Measurements from ENCODE around the gene EMILIN2.

The EMILIN2 gene

DNA sequence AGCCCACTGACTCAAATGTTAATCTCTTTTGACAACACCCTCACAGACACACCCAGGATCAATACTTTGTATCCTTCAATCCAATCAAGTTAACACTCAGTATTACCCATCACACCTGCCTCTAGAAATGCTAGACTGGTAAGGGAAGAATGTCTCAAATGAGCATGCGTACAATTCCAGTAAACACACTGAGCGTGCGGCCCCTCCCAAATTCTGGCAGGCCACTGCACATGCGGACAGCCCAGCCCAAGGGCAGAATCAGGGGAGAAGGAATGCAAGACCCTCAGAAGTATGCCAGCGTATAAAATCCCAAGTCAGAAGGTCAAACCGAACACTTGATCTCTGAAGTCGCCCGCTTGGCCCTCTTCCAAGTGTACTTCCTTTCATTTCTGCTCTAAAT is 7.6 kb upstream of the EMILIN2 start:
- DNase-seq = no peak
- no peaks in the 10 kb centered on the region for H3K27me3 ChIP-seq
- TF ChIP-seq, protein P1, sequence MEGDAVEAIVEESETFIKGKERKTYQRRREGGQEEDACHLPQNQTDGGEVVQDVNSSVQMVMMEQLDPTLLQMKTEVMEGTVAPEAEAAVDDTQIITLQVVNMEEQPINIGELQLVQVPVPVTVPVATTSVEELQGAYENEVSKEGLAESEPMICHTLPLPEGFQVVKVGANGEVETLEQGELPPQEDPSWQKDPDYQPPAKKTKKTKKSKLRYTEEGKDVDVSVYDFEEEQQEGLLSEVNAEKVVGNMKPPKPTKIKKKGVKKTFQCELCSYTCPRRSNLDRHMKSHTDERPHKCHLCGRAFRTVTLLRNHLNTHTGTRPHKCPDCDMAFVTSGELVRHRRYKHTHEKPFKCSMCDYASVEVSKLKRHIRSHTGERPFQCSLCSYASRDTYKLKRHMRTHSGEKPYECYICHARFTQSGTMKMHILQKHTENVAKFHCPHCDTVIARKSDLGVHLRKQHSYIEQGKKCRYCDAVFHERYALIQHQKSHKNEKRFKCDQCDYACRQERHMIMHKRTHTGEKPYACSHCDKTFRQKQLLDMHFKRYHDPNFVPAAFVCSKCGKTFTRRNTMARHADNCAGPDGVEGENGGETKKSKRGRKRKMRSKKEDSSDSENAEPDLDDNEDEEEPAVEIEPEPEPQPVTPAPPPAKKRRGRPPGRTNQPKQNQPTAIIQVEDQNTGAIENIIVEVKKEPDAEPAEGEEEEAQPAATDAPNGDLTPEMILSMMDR (IDR thresholded peaks at IDR 0.05; ENCODE audit: low read depth, low read length) = no peak
- no peaks in the 10 kb centered on the region for H3K4me1 ChIP-seq
- H3K4me3 ChIP-seq (ENCODE audit: low read depth, low read length) = no peak overlapping the region
- no peaks in the 10 kb centered on the region for H3K36me3 ChIP-seq
- no peaks in the 10 kb centered on the region for H3K9me3 ChIP-seq

DNA sequence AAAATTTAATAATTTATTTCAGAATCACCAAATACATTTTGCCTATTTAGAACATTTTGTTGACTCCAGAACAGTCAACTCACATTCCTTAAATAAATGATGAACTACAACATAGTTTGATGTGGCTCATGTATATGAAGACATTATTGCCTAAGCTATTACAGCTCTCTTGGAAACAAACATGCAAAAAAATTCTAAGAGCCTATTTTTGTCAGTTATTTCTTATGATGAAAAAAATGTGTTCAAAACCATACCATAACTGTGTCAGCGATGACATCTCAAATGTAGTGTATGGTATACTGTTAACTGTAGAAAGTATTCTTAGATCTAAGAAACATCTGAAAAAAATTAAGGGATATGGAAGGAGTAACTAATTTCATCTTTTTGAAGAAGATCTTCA is 6.3 kb upstream of the EMILIN2 start:
- no peaks in the 10 kb centered on the region for H3K4me1 ChIP-seq
- H3K9me3 ChIP-seq = no peaks in the 10 kb centered on the region
- TF ChIP-seq, protein P1 (IDR thresholded peaks at IDR 0.05; ENCODE audit: low read depth, low read length) = no peak
- no peak for DNase-seq
- H3K27me3 ChIP-seq = peaks cover 7% of the 10 kb centered on the region
- no peaks in the 10 kb centered on the region for H3K36me3 ChIP-seq
- H3K4me3 ChIP-seq (ENCODE audit: low read depth, low read length) = no peak overlapping the region

DNA sequence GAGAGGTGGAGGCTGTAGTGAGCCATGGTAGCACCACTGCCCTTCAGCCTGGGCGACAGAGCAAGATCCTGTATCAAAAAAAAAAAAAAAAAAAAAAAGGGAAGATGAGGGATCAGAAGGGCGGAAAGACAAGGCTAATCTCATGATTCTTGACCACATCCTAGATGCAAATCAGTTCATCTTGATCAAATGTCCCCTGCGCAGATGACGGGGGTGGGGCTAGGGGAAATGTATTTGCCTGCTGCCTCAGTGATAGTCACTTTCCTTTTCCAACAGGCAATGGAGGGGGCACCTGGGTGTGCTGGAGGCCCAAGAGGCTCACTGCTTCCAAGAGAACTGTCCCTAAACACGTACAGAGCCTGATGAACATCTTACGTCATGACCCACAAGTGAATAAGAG is 3.7 kb upstream of the EMILIN2 start:
- TF ChIP-seq, protein P1 (IDR thresholded peaks at IDR 0.05; ENCODE audit: low read depth, low read length) = no peak
- DNase-seq = no peak
- peaks cover 32% of the 10 kb centered on the region for H3K27me3 ChIP-seq
- no peaks in the 10 kb centered on the region for H3K9me3 ChIP-seq
- no peak overlapping the region for H3K4me3 ChIP-seq (ENCODE audit: low read depth, low read length)
- H3K36me3 ChIP-seq = no peaks in the 10 kb centered on the region
- no peaks in the 10 kb centered on the region for H3K4me1 ChIP-seq

DNA sequence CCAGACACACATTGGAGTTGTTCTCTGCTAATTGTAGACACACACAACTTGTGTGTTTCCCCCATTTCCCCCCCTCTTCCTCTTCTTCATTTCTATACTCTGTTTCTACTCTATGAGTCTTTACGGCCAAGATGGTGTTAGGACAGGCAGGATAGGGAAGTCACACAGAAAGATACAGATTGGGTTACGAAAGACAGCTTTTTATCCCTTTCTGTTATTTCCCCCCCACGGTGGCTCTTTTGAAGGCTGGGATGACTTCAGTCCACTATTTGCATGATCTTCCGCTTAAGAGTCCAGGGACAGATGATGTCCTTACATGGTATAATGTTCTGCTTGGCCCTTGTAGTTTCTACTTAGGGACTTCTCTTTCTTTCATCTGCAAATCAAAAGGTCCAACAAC is 1.6 kb upstream of the EMILIN2 start:
- DNase-seq = no peak
- Histone ChIP-seq H3K36me3 (no peaks in the 10 kb centered on the region), H3K4me1 (no peaks in the 10 kb centered on the region), H3K4me3 (ENCODE audit: low read depth, low read length) (no peak overlapping the region), H3K27me3 (peaks cover 45% of the 10 kb centered on the region), H3K9me3 (no peaks in the 10 kb centered on the region)
- TF ChIP-seq, protein P1 (IDR thresholded peaks at IDR 0.05; ENCODE audit: low read depth, low read length) = no peak

DNA sequence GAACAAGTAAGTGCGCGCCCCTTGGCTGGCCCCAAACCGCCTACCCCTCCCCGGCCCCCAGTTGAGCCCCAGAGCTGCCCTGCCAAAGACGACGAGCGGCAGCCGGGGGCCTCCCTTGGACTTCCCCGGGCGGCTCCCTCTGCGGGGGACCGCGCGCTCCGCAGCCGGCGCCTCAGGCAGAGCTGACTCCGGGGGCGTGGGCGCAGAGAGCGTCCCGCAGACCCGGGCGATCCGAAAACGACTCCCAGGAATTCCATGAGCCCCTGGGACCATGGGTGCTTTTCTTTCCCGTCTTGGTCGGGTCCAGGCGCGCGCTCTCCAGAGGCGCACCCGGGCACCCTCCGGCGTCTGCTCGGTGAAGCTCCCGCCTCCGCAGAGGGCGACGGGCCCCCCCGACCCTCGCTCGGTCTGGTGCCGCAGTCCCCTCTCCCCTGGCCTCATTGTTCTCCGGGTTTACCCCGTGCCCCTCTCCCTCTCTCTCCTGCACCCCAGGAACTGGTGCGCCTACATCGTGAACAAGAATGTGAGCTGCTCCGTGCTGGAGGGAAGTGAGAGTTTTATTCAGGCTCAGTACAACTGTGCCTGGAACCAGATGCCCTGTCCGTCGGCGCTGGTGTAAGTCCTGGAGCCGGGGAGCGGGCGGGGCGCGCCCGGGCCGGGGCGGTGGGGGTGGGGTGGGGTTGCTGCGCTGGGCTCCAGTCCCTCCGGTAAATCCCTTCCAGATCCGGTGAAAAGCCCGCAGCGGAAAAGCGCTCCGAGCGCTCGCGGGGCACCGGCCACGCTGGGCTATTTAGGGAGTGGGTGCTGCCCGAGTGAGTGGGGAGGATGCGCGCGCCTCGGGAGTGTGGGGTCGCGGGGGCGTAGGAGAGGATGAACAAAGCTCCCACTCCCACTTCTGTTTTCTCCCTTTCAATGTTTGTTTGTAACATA is 776 bp downstream of the EMILIN2 start:
- no peak for DNase-seq
- Histone ChIP-seq H3K27me3 (peaks cover 45% of the 10 kb centered on the region), H3K36me3 (no peaks in the 10 kb centered on the region), H3K9me3 (no peaks in the 10 kb centered on the region), H3K4me1 (no peaks in the 10 kb centered on the region), H3K4me3 (ENCODE audit: low read depth, low read length) (no peak overlapping the region)
- TF ChIP-seq, protein P1 (IDR thresholded peaks at IDR 0.05; ENCODE audit: low read depth, low read length) = no peak

All from BE2C (cell line).